Liver (tissue), 9 donors: ENCODE results near the gene AHDC1. TPM values are rescaled to one million over a fixed set of nuclear protein-coding genes. Genes with fewer than 3 reads are reported as not detected.

Experiments used
- DNase-seq: peaks from one replicate; pipeline ENCODE4 v3.0.0-alpha.2; 2017; ENCODE audit warnings: low spot score
- H3K27ac ChIP-seq, 2 donors: one replicate each; pipeline ENCODE4 v1.7.0; 2013; ENCODE audit warnings: inconsistent platforms in 2 of 2, low read length in 2 of 2, control low read depth in 1 of 2, low read depth in 1 of 2, mild to moderate bottlenecking in 1 of 2
- H3K27me3 ChIP-seq, 4 donors: one replicate each; pipeline versions ENCODE4 v1.6.1 to v1.7.0; 2013; ENCODE audit warnings: low read length in 3 of 4, inconsistent platforms in 1 of 4, mild to moderate bottlenecking in 1 of 4, moderate library complexity in 1 of 4; ENCODE audit not compliant: control insufficient read depth in 4 of 4, insufficient read depth in 4 of 4
- H3K36me3 ChIP-seq, 4 donors: one replicate each; pipeline versions ENCODE4 v1.6.1 to v1.7.0; 2013; ENCODE audit warnings: low read length in 3 of 4, mild to moderate bottlenecking in 3 of 4, low read depth in 1 of 4, moderate library complexity in 1 of 4; ENCODE audit not compliant: control insufficient read depth in 4 of 4, insufficient read depth in 3 of 4
- H3K4me1 ChIP-seq, 4 donors: one replicate each; pipeline versions ENCODE4 v1.6.1 to v1.7.0; 2013; ENCODE audit warnings: low read length in 3 of 4, mild to moderate bottlenecking in 3 of 4, moderate library complexity in 1 of 4; ENCODE audit not compliant: control insufficient read depth in 4 of 4, insufficient read depth in 4 of 4
- H3K4me3 ChIP-seq, 3 donors: one replicate each; pipeline versions ENCODE4 v1.6.1 to v1.7.0; 2013; ENCODE audit warnings: low read length in 3 of 3, control low read depth in 1 of 3, low read depth in 1 of 3, mild to moderate bottlenecking in 1 of 3
- H3K9ac ChIP-seq, 2 donors: one replicate each; pipeline ENCODE4 v1.7.0; 2013; ENCODE audit warnings: low read length in 2 of 2, mild to moderate bottlenecking in 2 of 2, moderate library complexity in 2 of 2, control low read depth in 1 of 2, low read depth in 1 of 2
- H3K9me3 ChIP-seq, 4 donors: one replicate each; pipeline versions ENCODE4 v1.6.1 to v1.7.0; 2013; ENCODE audit warnings: low read length in 3 of 4; ENCODE audit not compliant: control insufficient read depth in 4 of 4
- CTCF ChIP-seq: fragments of 150-350 bp; IDR thresholded peaks from 2 replicates; pipeline ENCODE4 v1.5.1; 2017; ENCODE audit warnings: improper control_type of control experiment, low read depth, low read length; ENCODE audit not compliant: missing input control
- FOXA1 ChIP-seq: IDR thresholded peaks from 2 replicates; pipeline ENCODE4 v1.6.1; 2016; ENCODE audit warnings: antibody characterized with exemption
- FOXA2 ChIP-seq: IDR thresholded peaks from 2 replicates; pipeline ENCODE4 v1.6.1; 2016; ENCODE audit warnings: antibody characterized with exemption
- GABPA ChIP-seq, 2 donors: IDR thresholded peaks in 1 of 2; conservative IDR thresholded peaks in 1 of 2; 2 replicates each; pipeline ENCODE4 v1.6.1; 2016; ENCODE audit warnings: antibody characterized with exemption in 2 of 2, mild to moderate bottlenecking in 1 of 2, moderate library complexity in 1 of 2
- HNF4A ChIP-seq, 2 donors: conservative IDR thresholded peaks; 2 replicates each; pipeline ENCODE4 v1.6.1; 2016; ENCODE audit warnings: antibody characterized with exemption in 2 of 2, mild to moderate bottlenecking in 2 of 2
- HNF4G ChIP-seq: IDR thresholded peaks from 2 replicates; pipeline ENCODE4 v1.6.1; 2016; ENCODE audit warnings: antibody characterized with exemption
- JUND ChIP-seq, 2 donors: IDR thresholded peaks; 2 replicates each; pipeline ENCODE4 v1.6.1; 2016; ENCODE audit warnings: antibody characterized with exemption in 2 of 2
- NR2F2 ChIP-seq: IDR thresholded peaks from 2 replicates; pipeline ENCODE4 v1.6.1; 2016; ENCODE audit warnings: antibody characterized with exemption
- RXRA ChIP-seq, 2 donors: IDR thresholded peaks; 2 replicates each; pipeline ENCODE4 v1.6.1; 2017 to 2018; ENCODE audit warnings: antibody characterized with exemption in 2 of 2, mild to moderate bottlenecking in 1 of 2
- TAF1 ChIP-seq: conservative IDR thresholded peaks from 2 replicates; pipeline ENCODE4 v1.6.1; 2016; ENCODE audit warnings: antibody characterized with exemption, mild to moderate bottlenecking
- YY1 ChIP-seq: IDR thresholded peaks from 2 replicates; pipeline ENCODE4 v1.6.1; 2016; ENCODE audit warnings: antibody characterized with exemption, mild to moderate bottlenecking
- ZBTB33 ChIP-seq: IDR thresholded peaks from 2 replicates; pipeline ENCODE4 v1.6.1; 2016; ENCODE audit warnings: antibody characterized with exemption
- WGBS: extraction: QIAGEN DNeasy Blood & Tissue Kit; methylation state at CpG from one replicate; pipeline ENCODE4 v1.1.7; 2013; 5-methylcytosine and 5-hydroxymethylcytosine counted together
- polyA plus RNA-seq, 2 donors: library from polyadenylated mRNA; stranded (reverse) in 1 of 2; unstranded in 1 of 2; fragments of 200-250 nt in 1 of 2; fragments of >200 nt in 1 of 2; fragmentation: Nextera tagmentation in 1 of 2; extraction: Ambion mirVana in 1 of 2; gene quantifications; one replicate each; pipeline versions ENCODE4 v1.2.1 to v1.2.3, GENCODE V29; 2013 to 2015
- total RNA-seq, 2 donors: library from RNA; depleted of rRNA; stranded (reverse); fragments of >200 nt; gene quantifications; one replicate each; pipeline ENCODE4 v1.2.3, GENCODE V29; 2014
- TF ChIP-seq, protein P1 (sequence below): IDR thresholded peaks from 2 replicates; pipeline ENCODE4 v1.6.1; 2016; ENCODE audit warnings: antibody characterized with exemption, mild to moderate bottlenecking
- donor health status: healthy.
- donor health status: healthy.
- donor health status: healthy.
- donor health status: healthy.
- donor health status: healthy.

The AHDC1 gene
- total and polyA plus RNA-seq, 4 donors, result 2.4 to 6.5 (median 5.5) TPM

- TF ChIP-seq CTCF (no peak), TAF1 (no peak)
These were observed 55.6 kb downstream of the AHDC1 start (continued) for GRCh38 chr1:27548136-27548853.

- Histone ChIP-seq H3K36me3 (peaks cover 2 to 16% (median 10%) of the 10 kb centered on the region in 4 donors), H3K4me3 (no peak overlapping the region), H3K27me3 (no peaks in the 10 kb centered on the region), H3K4me1 (peaks cover 0 to 10% (median 5%) of the 10 kb centered on the region in 4 donors), H3K9me3 (no peaks in the 10 kb centered on the region), H3K27ac (no peak overlapping the region), H3K9ac (no peak overlapping the region)
- 96% methylated on average over 44 of the region's 44 CpGs for WGBS
- no peak for TF ChIP-seq FOXA2
- TF ChIP-seq GABPA (IDR thresholded peaks at IDR 0.05 in 1 of 2, conservative IDR thresholded peaks at IDR 0.05 in 1 of 2), result no peak
- TF ChIP-seq TAF1, result no peak
- TF ChIP-seq HNF4A (conservative IDR thresholded peaks at IDR 0.05), result no peak
- TF ChIP-seq HNF4G, result no peak
- TF ChIP-seq YY1, result no peak
- no peak for TF ChIP-seq JUND (IDR thresholded peaks at IDR 0.05)
- TF ChIP-seq RXRA (IDR thresholded peaks at IDR 0.05), result no peak
- no peak for TF ChIP-seq FOXA1
- TF ChIP-seq ZBTB33, result no peak
- TF ChIP-seq NR2F2, result no peak
- DNase-seq, result no peak
These were observed 56.5 kb downstream of the AHDC1 start for GRCh38 chr1:27547220-27548116.

DNA sequence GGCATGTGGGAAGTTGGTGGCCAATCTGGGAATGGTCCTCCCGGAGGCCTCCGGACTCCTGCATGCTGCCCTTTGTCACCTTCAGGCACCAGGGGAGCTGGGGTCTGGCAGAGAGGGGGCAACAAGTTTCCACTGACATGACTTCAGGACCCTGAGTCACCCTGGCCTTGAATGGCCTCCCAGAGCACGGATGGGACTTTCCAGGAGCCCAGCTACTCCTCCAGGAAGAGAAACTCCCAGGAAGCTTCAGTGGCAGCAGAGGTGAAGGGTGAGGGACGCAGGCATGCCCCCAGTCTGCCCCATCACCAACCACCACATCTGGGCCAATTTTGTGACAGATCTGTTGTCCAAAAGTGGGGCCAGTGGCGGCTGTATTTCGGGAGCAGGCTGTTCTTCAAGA lies 58.1 kb downstream of the AHDC1 start:
- no peak for DNase-seq
- H3K27me3 ChIP-seq, result no peaks in the 10 kb centered on the region
- peaks cover 2 to 13% (median 11%) of the 10 kb centered on the region in 4 donors for H3K36me3 ChIP-seq
- H3K27ac ChIP-seq, result no peak overlapping the region
- H3K9ac ChIP-seq, result no peak overlapping the region
- H3K4me1 ChIP-seq, result peaks cover 0 to 10% (median 5%) of the 10 kb centered on the region in 4 donors
- no peaks in the 10 kb centered on the region for H3K9me3 ChIP-seq
- TF ChIP-seq, protein P1, sequence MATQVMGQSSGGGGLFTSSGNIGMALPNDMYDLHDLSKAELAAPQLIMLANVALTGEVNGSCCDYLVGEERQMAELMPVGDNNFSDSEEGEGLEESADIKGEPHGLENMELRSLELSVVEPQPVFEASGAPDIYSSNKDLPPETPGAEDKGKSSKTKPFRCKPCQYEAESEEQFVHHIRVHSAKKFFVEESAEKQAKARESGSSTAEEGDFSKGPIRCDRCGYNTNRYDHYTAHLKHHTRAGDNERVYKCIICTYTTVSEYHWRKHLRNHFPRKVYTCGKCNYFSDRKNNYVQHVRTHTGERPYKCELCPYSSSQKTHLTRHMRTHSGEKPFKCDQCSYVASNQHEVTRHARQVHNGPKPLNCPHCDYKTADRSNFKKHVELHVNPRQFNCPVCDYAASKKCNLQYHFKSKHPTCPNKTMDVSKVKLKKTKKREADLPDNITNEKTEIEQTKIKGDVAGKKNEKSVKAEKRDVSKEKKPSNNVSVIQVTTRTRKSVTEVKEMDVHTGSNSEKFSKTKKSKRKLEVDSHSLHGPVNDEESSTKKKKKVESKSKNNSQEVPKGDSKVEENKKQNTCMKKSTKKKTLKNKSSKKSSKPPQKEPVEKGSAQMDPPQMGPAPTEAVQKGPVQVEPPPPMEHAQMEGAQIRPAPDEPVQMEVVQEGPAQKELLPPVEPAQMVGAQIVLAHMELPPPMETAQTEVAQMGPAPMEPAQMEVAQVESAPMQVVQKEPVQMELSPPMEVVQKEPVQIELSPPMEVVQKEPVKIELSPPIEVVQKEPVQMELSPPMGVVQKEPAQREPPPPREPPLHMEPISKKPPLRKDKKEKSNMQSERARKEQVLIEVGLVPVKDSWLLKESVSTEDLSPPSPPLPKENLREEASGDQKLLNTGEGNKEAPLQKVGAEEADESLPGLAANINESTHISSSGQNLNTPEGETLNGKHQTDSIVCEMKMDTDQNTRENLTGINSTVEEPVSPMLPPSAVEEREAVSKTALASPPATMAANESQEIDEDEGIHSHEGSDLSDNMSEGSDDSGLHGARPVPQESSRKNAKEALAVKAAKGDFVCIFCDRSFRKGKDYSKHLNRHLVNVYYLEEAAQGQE, result no peak
- H3K4me3 ChIP-seq, result no peak overlapping the region
- 83% methylated on average over 6 of the region's 6 CpGs for WGBS
